ENCODE results near the gene TM7SF2.
"Not testable (repeated sequence)": the region's sequence is repeated elsewhere in the genome, so short reads cannot be mapped to it uniquely, and the experiment has no call there.

TM7SF2 gene

DNA sequence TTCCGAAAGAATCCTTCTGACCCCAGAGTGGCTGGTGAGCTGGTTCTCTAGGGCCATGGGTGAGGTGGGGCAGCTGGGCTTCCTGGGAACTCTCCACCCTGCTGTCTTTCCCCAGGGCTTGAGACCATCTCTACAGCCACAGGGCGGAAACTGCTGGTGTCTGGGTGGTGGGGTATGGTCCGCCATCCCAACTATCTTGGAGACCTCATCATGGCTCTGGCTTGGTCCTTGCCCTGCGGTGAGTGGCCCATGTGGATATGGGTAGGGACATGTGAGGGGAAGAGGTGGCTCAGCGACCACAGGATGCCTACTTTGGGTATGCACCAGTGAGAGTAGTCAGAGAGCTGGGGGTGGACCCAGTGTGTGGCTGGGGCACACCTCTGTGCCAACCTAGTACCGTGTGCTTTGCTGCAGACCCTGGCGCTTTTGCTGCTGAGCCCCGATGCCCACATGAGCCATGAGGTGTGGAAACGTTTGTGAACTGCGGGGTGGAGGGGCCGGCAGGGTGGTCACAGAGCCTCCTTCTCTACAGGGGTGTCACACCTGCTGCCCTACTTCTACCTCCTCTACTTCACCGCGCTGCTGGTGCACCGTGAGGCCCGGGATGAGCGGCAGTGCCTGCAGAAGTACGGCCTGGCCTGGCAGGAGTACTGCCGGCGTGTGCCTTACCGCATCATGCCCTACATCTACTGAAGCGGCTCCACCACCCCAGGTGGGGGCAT lies 3.9 kb downstream of the TM7SF2 start:
- no peak for DNase-seq

- DNase-seq, result peak; percentile 33 to 70
Observed at GRCh38 chr11:65116370-65117205, 4.9 kb downstream of the TM7SF2 start.

DNA sequence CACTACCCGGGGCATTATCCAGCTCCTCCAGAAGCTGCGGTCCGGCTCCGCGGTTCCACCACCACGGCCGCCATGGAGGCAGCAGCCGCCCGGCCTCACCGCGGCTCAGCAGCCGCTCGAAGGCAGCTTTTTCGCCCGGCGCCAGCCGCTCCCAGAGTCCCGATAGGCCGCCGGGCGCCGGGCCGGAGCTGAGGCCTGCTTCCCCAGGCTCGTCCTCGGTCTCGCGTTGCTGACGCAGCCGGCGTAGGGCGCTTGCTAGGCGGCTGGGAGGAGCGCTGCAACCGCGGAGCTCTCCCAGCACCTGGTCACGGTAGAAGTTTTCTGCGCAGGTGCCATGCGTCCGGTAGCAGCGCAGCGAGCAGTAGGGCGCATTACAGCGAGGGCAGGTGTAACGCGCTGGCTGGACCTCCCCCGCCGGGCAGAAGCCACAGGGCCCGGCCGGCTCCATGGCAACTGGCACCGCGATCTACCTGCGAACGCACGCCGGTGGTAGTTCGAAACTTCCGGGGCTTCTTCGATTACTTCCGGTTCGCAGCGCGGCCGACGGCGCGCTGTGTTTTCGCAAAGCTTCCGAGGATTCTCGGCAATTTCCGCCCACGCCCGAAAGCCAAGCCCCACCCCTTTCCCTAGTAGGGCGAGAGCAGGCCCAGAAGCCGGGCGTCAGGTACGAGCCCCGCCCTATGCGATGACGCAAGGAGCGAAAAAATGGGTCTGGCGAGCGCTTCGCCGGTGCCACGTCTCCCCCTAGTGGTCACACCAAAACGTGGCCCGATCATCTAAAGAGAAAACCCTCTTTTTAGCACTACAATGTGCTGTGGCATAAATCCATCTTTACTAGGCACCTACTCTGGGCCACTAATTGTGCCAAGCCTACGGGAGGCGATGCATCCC lies 5.8 kb downstream of the TM7SF2 start, which contains the start of gene ZNHIT2:
Gene ZNHIT2, minus strand, starts transcription at position 496 of the 891 bp plus-strand sequence. Its CDS starts 48 bp downstream, at position 448.
- DNase-seq, result peak; percentile 99 to 100

GRCh38 chr11:65118097-65118837 lies 6.6 kb downstream of the TM7SF2 start:
- no peak for DNase-seq

DNA sequence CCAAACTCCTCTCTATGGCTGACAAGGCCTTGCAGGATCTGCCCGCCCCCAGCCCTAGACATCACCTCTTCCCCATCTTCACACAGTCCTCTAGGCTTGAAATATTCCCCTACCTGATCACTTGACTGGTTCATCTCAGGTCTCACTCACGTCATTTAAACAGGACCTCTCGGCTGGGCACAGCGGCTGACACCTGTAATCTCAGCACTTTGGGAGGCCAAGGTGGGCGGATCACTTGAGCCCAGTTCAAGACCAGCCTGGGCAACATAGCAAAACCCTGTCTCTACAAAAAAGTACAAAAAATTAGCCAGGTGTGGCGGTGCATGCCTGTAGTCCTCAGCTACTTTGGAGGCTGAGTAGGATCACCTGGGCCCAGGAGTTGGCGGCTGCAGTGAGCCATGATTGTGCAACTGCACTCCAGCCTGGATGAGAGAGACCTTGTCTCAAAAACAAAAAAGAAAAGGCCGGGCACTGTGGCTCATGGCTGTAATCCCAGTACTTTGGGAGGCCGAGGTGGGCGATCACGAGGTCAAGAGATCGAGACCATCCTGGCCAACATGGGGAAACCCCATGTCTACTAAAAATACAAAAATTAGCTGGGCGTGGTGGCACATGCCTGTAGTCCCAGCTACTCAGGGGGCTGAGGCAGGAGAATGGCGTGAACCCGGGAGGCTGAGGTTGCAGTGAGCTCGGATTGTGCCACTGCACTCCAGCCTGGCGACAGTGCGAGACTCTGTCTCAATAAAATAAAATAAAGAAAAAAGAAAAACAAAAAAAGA lies 7.4 kb downstream of the TM7SF2 start:
- DNase-seq, result not testable (repeated sequence)

DNA sequence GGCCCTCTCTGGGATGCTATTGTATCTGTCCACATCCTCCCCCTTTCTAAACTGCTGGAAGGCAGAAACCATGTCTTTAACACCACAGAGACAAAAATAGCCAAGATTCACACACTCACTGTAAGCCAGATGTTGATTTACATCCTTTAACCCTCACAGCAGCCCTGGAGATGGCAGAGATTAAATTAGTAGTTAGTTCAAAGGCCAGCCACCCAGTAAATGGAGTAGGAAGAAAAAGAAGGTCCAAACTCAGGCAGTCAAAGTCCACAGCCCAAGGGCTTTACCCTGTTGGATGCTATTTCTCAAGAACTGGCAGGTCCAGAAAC lies 8.0 kb downstream of the TM7SF2 start:
- no peak for DNase-seq

DNA sequence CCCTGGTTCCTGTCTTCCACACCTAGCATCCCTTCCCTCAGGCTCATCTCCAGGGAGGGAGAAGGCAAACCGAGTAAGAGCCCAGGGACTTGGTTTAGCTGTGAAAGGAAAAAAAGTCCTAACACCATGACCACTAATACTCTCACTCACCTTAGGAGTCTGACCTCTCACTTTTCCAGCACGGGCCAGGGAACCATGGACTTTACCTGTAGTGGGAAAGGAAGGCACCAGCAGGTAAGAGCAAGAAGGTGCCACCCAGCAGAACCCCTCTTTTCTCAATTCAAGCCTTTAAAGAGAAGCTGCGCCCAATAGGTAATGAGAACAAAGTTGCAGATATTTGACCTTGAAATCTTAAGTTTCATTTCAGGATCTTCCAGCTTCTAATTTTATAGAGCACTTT lies 9.2 kb downstream of the TM7SF2 start:
- no peak for DNase-seq

DNA sequence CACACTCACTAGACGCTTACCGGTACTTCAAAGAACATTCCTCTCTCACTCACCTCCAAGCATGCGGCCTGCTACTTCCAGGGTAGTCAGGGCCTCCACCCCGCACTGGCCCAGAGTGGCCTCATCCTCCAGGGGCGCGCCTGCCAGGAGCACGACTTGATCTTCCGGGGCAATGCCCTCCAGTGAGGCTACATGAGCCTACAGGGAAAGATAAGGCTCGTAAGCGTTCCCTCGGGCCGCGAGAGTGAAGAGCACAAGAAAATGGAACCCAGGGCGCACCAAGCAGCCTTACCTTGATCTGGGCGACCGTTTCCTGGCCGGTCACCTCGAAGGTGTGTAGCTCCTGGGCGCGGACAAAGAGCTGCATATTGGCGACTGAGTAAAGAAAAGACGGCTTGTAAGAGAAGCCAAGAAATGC lies 9.8 kb downstream of the TM7SF2 start:
- DNase-seq, result peak; percentile 24 to 55

DNA sequence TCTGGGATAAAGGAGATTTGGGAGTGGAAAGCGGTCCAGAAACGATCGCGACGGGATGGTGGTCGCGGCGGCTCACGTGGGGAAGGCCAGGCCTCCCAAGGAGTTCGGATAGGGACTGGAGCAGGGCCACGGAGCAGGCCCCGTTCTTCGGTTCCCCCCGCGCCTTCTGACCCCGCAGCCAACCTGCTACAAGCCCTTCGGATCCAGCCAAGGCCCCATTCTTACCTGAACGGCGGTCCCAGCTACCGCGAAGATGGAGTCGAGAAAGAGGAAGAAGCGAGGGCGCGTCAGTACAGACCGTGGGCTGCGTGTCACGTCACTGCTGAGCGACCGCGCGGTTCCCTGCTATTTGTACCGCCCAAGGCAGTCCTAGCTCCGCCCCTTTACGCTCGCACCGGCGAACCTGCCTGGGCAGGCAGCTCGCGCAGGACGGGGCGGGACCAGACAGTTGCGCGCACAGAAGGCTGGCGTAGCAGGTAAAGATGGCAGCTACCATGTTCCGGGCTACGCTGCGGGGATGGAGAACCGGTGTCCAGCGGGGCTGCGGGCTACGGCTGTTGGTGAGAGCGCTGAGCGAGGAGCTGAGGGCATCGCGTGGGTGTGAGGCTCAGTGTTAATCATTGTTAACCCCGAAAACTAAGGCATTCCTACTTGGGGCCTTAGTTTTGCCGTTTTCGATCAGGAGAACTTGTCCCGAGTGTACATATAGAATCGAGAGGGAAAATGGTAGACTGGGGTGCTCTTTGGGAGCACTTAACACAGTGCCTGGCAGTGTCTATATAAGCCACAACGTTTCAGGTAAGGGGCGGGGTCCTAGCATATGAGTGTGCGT lies 10.4 kb downstream of the TM7SF2 start, which contains the start of the genes FAU and MRPL49:
Gene FAU, minus strand, starts transcription at position 270 of the 832 bp plus-strand sequence. CDS start 321 bp downstream, outside the sequence.
Gene MRPL49, plus strand, starts transcription at position 457 of the 832 bp plus-strand sequence. Its CDS starts 26 bp downstream, at position 483.
- peak; percentile 98 to 99 for DNase-seq

- DNase-seq, result no peak
Observed at GRCh38 chr11:65124480-65125196, 13.0 kb downstream of the TM7SF2 start.

- DNase-seq, result no peak
Observed at GRCh38 chr11:65125197-65126056, 13.8 kb downstream of the TM7SF2 start.

GRCh38 chr11:65126624-65127274 lies 15.1 kb downstream of the TM7SF2 start:
- DNase-seq, result no peak

DNA sequence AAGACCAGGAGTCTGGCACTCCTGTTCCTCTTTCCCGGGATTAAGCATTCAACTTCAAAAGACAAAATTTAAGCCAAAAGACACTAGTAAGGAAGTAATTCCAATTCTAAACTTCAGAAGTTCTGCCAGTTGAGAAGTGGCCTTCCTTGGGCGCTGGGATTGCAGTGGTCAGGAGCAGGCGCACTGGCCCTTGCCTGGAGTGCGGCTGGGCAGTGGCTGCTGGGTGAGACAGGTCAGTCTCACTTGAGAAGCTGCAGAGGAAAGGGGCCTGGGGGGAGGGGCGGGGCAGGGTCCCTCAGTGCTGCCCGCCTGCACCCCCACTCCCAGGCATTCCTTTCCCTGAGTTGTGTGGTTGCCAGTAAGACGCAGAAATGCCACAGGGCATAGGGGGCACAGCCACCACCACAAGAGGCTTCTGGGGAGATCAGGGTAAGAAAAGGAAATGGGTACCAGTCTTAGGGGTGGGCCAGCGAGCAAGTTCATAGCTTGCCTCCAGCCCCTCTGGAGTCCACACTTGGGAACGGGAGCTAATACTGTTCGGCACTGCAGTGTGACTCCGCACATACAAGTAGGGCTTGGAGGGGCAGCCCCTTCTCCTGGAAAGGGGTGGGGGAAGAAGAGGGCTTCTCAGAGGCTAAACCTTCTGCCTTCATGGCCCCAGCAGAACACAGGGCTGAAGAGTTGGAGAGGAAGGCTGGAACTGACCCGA lies 16.0 kb downstream of the TM7SF2 start:
- DNase-seq, result no peak

DNA sequence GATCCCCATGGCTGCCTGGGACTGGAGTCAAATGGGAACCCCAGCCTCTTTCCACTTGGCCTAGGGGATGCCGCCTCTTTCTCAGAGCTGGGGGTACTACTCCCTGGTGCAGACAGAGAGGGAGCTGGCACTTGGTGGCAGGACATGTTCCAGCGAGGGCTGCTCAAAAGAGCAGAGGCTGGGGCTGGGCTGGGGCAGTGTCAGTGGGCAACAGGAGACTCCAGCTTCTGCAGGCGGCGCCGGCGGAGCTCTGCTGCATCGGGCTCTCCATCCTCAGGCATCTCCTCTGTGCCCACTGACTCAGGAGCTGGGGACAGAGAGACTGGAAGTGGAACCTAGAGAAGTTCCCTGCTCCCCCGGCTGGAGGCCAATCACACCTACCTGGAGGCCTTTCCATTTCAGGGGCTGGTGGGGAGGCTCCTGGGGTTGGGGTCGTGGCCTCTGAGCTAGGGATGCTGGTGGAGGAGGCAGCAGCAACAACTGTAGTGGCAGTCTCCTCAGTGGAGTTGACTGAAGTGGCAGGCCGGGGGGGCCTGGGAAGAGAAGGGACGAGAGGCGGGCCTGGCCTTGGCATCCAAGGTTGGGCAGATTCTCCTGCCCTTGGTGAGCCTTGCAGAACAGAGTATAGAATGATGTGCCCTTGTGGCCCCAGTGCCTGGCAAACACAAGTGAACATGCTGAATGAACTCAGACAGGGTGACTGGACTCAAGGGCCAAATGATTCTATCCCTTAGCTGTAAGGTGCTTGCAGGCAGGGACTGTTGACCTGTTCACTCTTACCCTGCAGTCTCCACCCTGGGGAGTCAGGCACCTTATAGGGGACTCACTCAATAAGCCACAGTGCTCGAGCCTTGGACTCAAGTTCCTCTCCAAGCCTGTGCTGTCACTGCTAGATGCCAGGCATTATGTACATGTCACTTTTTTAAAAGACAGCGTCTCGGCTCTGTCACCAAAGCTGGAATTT lies 16.8 kb downstream of the TM7SF2 start:
- no peak for DNase-seq

GRCh38 chr11:65129649-65130441 lies 18.2 kb downstream of the TM7SF2 start:
- peak in 1 of 2 donors; percentile 15 for DNase-seq
